ENCODE data around the gene TMEM61.

The TMEM61 gene

DNA sequence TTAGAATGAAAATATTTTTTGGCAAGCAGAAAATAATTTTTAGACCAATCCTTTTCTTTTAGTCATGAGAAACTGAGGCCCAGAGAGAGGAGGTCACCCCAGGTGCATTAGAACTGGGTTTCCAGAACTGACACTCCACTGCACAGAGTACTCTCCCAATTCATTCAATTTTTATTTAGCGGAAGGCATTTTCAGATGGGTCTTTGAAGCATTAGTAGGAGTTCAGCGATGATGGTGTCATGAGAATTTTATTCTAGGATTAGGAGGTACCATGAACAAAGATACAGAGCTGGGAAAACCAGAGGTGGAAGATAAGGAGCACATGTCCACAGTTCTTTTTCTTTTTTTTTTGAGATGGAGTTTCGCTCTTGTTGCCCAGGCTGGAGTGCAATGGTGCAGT lies 61.2 kb downstream of the TMEM61 start:
- H3K27ac ChIP-seq (ENCODE audit: low read depth, low read length, poor library complexity, severe bottlenecking): no peak overlapping the region
- no peaks in the 10 kb centered on the region for H3K9me2 ChIP-seq (ENCODE audit: low read depth, low read length)
- TF ChIP-seq CTCF (IDR thresholded peaks at IDR 0.05; ENCODE audit: low read length) (no peak), EZH2 (IDR thresholded peaks at IDR 0.05; ENCODE audit: borderline replicate concordance, low read length) (no peak)
- no peak overlapping the region for H2AFZ ChIP-seq (ENCODE audit: low read length)
- H3K4me1 ChIP-seq (ENCODE audit: insufficient read depth, low read length, severe bottlenecking): no peaks in the 10 kb centered on the region
- no peak overlapping the region for H3K4me3 ChIP-seq (ENCODE audit: low read depth, low read length, poor library complexity, severe bottlenecking)
- no peak overlapping the region for H3K4me2 ChIP-seq (ENCODE audit: low read length)
- no peaks in the 10 kb centered on the region for H4K20me1 ChIP-seq (ENCODE audit: insufficient read depth, low read length)
- no peaks in the 10 kb centered on the region for H3K36me3 ChIP-seq (ENCODE audit: insufficient read depth, low read length)
- H3K27me3 ChIP-seq (ENCODE audit: insufficient read depth, low read length): no peaks in the 10 kb centered on the region
- no peaks in the 10 kb centered on the region for H3F3A ChIP-seq (ENCODE audit: insufficient read depth, low read length)
- H3K9ac ChIP-seq (ENCODE audit: low read length): no peak overlapping the region
- H3K79me2 ChIP-seq (ENCODE audit: insufficient read depth, low read length): no peaks in the 10 kb centered on the region
- H3K9me3 ChIP-seq (ENCODE audit: low read length): no peaks in the 10 kb centered on the region
